Middle frontal gyrus (tissue), 1 donor: ENCODE results near the gene EFEMP2.
A peak's percentile ranks its signal among the peaks of the same experiment; 100 is the strongest.

Experiments
- DNase-seq: peaks from one replicate; pipeline ENCODE4 v3.0.0-alpha.2; 2015; ENCODE audit warnings: low spot score; ENCODE audit errors: extremely low spot score

EFEMP2 gene

GRCh38 chr11:65885231-65885630, 12.6 kb upstream of the EFEMP2 start:
- no peak for DNase-seq

DNA sequence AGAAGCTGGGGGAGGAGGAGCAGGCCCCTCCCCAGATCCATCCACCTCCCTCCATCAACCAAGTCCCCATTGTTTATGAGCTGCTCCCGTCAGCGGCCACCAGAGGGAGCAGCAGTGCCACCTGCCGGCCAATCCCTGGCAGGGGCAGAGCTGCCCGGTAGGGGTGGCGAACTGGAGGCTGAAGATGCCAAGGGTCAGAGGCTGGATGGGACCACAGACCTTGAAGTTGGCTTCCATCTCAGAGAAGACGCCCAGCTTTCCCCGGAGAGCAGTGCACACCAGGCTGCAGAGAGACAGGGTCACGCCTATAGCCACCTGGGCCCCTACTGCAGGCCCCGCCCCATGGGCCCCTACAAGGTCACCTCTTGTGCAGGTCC, 12.1 kb upstream of the EFEMP2 start:
- peak; percentile 51 for DNase-seq

GRCh38 chr11:65883786-65884715, 11.5 kb upstream of the EFEMP2 start:
- no peak for DNase-seq

DNA sequence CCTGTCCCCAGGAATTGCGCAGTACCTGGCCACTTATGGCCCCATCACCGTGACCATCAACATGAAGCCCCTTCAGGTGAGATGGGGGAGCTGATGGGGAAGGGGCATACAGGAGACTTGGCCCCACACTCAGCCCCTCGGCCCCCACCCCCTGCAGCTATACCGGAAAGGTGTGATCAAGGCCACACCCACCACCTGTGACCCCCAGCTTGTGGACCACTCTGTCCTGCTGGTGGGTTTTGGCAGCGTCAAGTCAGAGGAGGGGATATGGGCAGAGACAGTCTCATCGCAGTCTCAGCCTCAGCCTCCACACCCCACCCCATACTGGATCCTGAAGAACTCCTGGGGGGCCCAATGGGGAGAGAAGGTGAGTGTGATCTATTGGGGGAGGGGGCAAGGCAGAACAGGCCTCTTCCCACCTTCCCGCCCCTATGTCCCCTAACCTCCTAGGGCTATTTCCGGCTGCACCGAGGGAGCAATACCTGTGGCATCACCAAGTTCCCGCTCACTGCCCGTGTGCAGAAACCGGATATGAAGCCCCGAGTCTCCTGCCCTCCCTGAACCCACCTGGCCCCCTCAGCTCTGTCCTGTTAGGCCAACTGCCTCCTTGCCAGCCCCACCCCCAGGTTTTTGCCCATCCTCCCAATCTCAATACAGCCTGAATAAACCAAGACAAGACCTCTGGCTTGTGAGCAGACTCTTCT, 10.6 kb upstream of the EFEMP2 start:
- no peak for DNase-seq

DNA sequence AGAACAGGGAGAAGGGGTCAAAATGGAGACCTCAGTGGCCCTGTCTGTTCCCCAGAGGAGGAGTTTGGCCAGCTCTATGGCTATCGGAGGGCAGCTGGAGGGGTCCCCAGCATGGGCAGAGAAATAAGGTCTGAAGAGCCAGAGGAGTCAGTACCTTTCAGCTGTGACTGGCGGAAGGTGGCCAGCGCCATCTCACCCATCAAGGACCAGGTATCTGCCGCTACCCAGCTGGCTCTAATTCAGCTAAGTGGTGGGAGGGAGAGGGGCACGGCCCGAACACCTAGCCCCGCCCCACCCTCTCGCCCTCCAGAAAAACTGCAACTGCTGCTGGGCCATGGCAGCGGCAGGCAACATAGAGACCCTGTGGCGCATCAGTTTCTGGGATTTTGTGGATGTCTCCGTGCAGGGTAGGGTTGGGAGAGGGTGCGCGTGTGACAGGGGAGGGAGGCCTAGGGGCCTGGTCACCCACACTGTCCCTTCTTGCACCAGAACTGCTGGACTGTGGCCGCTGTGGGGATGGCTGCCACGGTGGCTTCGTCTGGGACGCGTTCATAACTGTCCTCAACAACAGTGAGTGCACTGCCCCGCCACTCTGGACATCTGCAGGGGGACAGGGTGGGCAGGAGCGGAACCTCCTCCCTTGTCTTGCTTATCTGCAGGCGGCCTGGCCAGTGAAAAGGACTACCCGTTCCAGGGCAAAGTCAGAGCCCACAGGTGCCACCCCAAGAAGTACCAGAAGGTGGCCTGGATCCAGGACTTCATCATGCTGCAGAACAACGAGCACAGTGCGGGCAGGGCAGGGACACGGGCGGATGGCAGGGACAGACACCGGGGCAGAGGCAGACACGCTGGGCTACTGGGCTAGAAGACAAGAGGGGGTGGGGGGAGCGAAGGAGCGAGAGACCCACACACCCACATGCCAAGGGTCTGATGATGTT, 9.8 kb upstream of the EFEMP2 start:
- DNase-seq, result no peak

- DNase-seq, result no peak
Observed at GRCh38 chr11:65880844-65881421, 8.3 kb upstream of the EFEMP2 start.

DNA sequence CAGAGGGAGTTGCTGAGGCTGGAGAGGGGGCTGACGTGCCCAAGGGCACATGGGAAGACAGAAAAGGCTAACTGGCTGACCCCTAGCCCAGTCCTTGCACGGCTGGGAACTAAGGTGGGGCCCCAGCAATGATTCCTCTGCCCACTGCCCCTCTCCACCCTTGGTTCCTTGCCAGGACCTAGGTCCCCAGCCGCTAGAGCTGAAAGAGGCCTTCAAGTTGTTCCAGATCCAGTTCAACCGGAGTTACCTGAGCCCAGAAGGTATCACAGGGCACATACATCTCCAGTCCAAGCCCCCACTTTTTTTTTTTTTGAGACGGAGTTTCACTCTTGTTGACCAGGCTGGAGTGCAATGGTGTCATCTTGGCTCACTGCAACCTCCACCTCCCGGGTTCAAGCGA, 7.4 kb upstream of the EFEMP2 start:
- DNase-seq, result no peak

GRCh38 chr11:65879617-65880016, 7.0 kb upstream of the EFEMP2 start, which contains the start of gene CTSW:
Gene CTSW (plus strand): TSS chr11:65879837. CDS start chr11:65879855, 18 bp downstream.
- DNase-seq, result no peak

DNA sequence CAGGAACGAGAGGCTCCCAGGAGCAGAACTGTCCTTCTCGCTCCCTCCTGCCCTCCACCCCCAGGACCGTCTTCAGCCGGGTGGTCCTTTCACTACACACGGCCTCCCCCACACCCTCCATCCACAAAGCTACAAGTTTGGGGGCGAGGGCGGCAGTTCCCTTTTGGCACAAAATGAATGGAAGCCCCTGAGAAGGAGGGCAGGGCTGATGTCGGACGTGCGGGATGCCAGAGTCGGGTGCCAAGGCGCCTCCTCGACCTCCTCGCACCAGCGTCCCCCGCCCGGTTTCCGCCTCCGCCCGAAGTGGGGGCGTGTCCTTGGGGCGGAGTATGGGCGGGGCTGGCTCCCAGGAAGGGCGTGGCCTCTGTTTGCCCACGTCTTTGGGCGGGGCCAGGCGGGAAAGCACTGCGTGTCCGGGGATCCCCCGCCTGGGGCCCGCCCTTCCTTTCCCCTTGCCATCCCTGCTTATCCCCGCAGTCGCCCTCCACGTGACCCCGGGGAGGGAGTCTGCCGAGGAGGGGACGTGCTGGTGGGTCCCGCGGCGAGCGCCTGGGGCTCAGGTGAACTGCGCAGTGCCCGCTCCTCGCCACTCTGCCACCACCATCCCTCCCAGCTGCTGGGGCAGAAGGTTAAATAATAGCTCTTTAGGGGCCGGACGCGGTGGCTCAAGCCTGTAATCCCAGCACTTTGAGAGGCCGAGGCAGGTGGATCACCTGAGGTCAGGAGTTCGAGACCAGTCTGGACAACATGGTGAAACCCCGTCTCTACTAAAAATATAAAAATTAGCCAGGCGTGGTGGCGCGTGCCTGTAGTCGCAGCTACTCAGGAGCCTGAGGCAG, 937 bp upstream of the EFEMP2 start:
- peak; percentile 78 for DNase-seq

DNA sequence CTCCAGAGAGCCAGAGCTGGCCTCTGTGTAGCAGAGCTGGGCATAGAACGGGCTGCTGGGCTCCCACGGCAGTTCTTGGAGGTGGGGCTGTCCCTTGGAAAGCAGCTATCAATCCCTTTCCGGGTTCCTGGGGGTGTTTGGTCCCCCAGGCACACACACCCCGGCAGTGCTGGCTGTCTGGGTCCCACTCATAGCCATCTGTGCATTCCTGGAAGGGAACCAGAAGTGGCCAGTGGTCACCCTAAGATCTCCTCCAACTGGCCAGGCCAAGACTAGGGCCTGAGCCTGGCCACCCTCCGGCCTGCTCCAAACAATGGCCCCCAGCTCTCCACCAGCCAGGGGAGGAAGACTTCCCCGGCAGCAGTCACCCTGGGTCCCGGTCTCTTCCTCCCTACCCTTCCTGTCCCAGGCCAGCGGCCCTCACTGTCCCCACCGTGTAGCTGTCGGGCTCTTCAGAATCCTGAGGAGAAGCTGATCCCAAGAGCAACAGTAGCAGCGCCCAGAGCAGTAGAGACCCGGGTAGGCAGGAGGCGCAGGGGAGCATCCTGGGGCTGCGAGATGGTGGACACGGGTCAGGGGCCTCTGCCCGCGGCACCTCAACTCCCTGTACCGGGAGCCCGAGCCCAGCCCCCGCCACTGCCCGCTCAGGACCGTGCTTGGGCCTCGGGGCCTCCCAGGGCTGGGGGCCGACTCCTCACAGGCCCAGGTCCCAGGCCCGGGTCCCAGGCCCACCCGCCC, 620 bp downstream of the EFEMP2 start:
- no peak for DNase-seq

- DNase-seq, result no peak
Observed at GRCh38 chr11:65870706-65871681, 1.6 kb downstream of the EFEMP2 start.

DNA sequence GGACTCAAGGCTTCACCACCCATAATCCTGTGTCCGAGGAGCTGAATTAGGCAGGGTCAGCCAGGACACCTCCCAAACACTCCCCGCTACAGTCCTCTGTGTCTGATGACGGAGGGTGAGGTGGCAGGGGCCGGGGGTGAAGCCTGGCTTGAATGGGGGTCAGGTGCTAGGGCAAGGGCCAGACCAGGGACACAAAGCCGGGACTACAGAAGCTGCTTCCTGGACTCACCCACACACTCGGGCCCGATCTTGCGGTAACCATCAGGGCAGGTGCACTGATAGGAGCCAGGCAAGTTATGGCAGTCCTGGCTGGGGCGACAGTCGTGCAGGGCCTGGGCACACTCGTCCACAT, 2.3 kb downstream of the EFEMP2 start:
- DNase-seq, result no peak

- DNase-seq, result no peak
Observed at GRCh38 chr11:65869643-65870306, 2.8 kb downstream of the EFEMP2 start.

GRCh38 chr11:65868907-65869306, 3.7 kb downstream of the EFEMP2 start:
- DNase-seq, result no peak

- DNase-seq, result no peak
Observed at GRCh38 chr11:65868076-65868667, 4.4 kb downstream of the EFEMP2 start.

- DNase-seq, result no peak
Observed at GRCh38 chr11:65867284-65868071, 5.1 kb downstream of the EFEMP2 start.
